Measurements from ENCODE around the gene ZNF205. TPM values are rescaled to one million over a fixed set of nuclear protein-coding genes. Genes with fewer than 3 reads are reported as not detected.
"Not testable (repeated sequence)": the region's sequence is repeated elsewhere in the genome, so short reads cannot be mapped to it uniquely, and the experiment has no call there.

Gene ZNF205
- total RNA-seq, 6 experiments from 2014 or later, result 4.0 to 8.4 (median 5.4) TPM

- WGBS (ENCODE audit: insufficient coverage, low coverage, low lambda C conversion rate, missing lambda C conversion rate), result 75% methylated on average over 7 of the region's 7 CpGs
- ATAC-seq (no peak), DNase-seq (peak in 1 of 3 donors; percentile 24)
- no peaks in the 10 kb centered on the region for H3K4me1 ChIP-seq
- H3K9me3 ChIP-seq, result no peaks in the 10 kb centered on the region
- H3K27ac ChIP-seq, result no peak overlapping the region
- intact Hi-C loops (cut with DNase I), result no loop called here
- TF ChIP-seq CTCF (IDR thresholded peaks at IDR 0.05) (no peak), POLR2A (IDR thresholded peaks at IDR 0.05) (no peak)
- H3K4me3 ChIP-seq, result no peak overlapping the region
- H3K36me3 ChIP-seq, result peaks cover 0 to 6% (median 0%) of the 10 kb centered on the region in 4 donors
- H3K27me3 ChIP-seq, result no peaks in the 10 kb centered on the region
These were observed 38.9 kb upstream of the ZNF205 start for GRCh38 chr16:3073448-3073847.

GRCh38 chr16:3074860-3075522, 37.4 kb upstream of the ZNF205 start:
- Histone ChIP-seq H3K27ac (peak overlapping the region in 2 of 3 donors; percentile 10 to 24), H3K36me3 (no peaks in the 10 kb centered on the region), H3K4me3 (no peak overlapping the region), H3K9me3 (no peaks in the 10 kb centered on the region), H3K27me3 (no peaks in the 10 kb centered on the region), H3K4me1 (no peaks in the 10 kb centered on the region)
- intact Hi-C loops (cut with DNase I), result no loop called here
- ATAC-seq, result peak; percentile 12 to 73 (median 58)
- TF ChIP-seq CTCF (IDR thresholded peaks at IDR 0.05), result no peak
- no peak for TF ChIP-seq POLR2A (IDR thresholded peaks at IDR 0.05)
- DNase-seq, result no peak
- 33% methylated on average over 9 of the region's 9 CpGs for WGBS (ENCODE audit: insufficient coverage, low coverage, low lambda C conversion rate, missing lambda C conversion rate)

DNA sequence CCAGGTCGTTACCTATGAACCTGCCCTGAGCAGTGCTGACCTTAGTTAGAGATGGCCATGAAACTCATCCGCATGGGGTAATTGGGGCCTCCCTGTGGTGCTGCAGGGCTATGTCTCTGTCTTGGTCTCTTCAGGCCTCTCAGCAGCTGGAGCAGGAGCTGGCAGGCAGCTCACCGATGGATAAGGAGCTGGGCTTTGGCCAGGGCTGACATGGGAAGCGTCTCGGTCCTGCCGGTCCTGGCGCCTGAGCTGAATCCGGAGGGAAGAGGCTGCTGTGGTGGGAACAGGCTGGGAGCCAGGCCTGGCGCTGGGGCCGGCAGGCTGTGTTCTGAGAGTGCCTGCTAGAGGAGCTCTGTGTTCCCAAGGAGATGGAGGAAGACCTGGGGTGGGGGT, 36.9 kb upstream of the ZNF205 start:
- peak in 3 of 4 donors; percentile 14 to 63 (median 23) for ATAC-seq
- peak in 1 of 3 donors; percentile 46 for DNase-seq
- no peak for TF ChIP-seq POLR2A (IDR thresholded peaks at IDR 0.05)
- no peak for TF ChIP-seq CTCF (IDR thresholded peaks at IDR 0.05)
- intact Hi-C loops (cut with DNase I), result no loop called here
- H3K27ac ChIP-seq, result peak overlapping the region in 2 of 3 donors; percentile 10 to 24
- H3K36me3 ChIP-seq, result no peaks in the 10 kb centered on the region
- WGBS (ENCODE audit: insufficient coverage, low coverage, low lambda C conversion rate, missing lambda C conversion rate), result 28% methylated on average over 8 of the region's 10 CpGs
- no peaks in the 10 kb centered on the region for H3K27me3 ChIP-seq
- H3K9me3 ChIP-seq, result no peaks in the 10 kb centered on the region
- no peak overlapping the region for H3K4me3 ChIP-seq
- H3K4me1 ChIP-seq, result no peaks in the 10 kb centered on the region

- ATAC-seq; H3K27ac ChIP-seq; intact Hi-C loops (cut with DNase I): not testable (repeated sequence)
These were observed 36.4 kb upstream of the ZNF205 start for GRCh38 chr16:3075946-3076345.

DNA sequence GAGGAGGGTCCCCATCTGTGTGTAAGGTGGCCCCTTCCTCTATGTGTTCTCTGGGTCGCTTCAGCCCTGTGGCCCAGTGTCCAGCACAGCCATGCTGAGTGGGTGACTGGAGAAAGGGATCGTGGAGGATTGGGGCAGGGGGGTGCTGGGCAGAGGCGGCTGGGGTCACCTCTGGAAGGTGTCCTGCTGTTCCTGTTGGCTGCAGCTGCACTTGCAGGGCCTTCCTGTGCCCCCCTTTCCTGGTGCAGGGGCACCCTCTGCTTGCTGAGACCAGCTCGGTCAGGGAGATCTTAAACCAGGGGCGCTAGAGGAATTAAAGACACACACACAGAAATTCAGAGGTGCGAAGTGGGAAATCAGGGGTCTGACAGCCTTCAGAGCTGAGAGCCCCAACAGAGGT, 35.8 kb upstream of the ZNF205 start:
- ATAC-seq, result no peak
- intact Hi-C loops (cut with DNase I), result no loop called here
- DNase-seq, result peak in 1 of 3 donors; percentile 35
- Histone ChIP-seq H3K4me1 (no peaks in the 10 kb centered on the region), H3K9me3 (no peaks in the 10 kb centered on the region), H3K27me3 (no peaks in the 10 kb centered on the region), H3K36me3 (no peaks in the 10 kb centered on the region), H3K4me3 (no peak overlapping the region), H3K27ac (no peak overlapping the region)
- TF ChIP-seq POLR2A (IDR thresholded peaks at IDR 0.05) (no peak), CTCF (IDR thresholded peaks at IDR 0.05) (no peak)
- WGBS (ENCODE audit: insufficient coverage, low coverage, low lambda C conversion rate, missing lambda C conversion rate), result 61% methylated on average over 4 of the region's 6 CpGs

More at GRCh38 chr16:3075946-3076345, 36.4 kb upstream of the ZNF205 start:
- not testable (repeated sequence) for H3K9me3 ChIP-seq, H3K4me3 ChIP-seq, H3K4me1 ChIP-seq, H3K36me3 ChIP-seq, H3K27me3 ChIP-seq
- 59% methylated on average over 4 of the region's 6 CpGs for WGBS (ENCODE audit: insufficient coverage, low coverage, low lambda C conversion rate, missing lambda C conversion rate)
- DNase-seq, result peak in 1 of 3 donors; percentile 39

Data from right lobe of liver (tissue), 6 donors.